Measurements from ENCODE around the gene CLCN7.

The CLCN7 gene

GRCh38 chr16:1464196-1464893 is 10.5 kb downstream of the CLCN7 start:
- no peak for DNase-seq (ENCODE audit: low spot score)

GRCh38 chr16:1461146-1461545 is 13.7 kb downstream of the CLCN7 start:
- DNase-seq (ENCODE audit: low spot score) = no peak

GRCh38 chr16:1460602-1461138 is 14.2 kb downstream of the CLCN7 start:
- no peak for DNase-seq (ENCODE audit: low spot score)

GRCh38 chr16:1459967-1460366 is 14.9 kb downstream of the CLCN7 start:
- DNase-seq (ENCODE audit: low spot score) = no peak

GRCh38 chr16:1458977-1459341 is 15.9 kb downstream of the CLCN7 start:
- no peak for DNase-seq (ENCODE audit: low spot score)

GRCh38 chr16:1458336-1458976 is 16.4 kb downstream of the CLCN7 start:
- DNase-seq (ENCODE audit: low spot score) = no peak

GRCh38 chr16:1457489-1458245 is 17.2 kb downstream of the CLCN7 start:
- DNase-seq (ENCODE audit: low spot score) = no peak

GRCh38 chr16:1456951-1457350 is 17.9 kb downstream of the CLCN7 start:
- no peak for DNase-seq (ENCODE audit: low spot score)

GRCh38 chr16:1455190-1456171 is 19.3 kb downstream of the CLCN7 start:
- no peak for DNase-seq (ENCODE audit: low spot score)

GRCh38 chr16:1454561-1454960 is 20.3 kb downstream of the CLCN7 start:
- no peak for DNase-seq (ENCODE audit: low spot score)

- no peak for DNase-seq (ENCODE audit: low spot score)
Measured at GRCh38 chr16:1453316-1453715, 21.5 kb downstream of the CLCN7 start.

- no peak for DNase-seq (ENCODE audit: low spot score)
Measured at GRCh38 chr16:1452530-1452929, 22.3 kb downstream of the CLCN7 start.

GRCh38 chr16:1451702-1452392 is 23.0 kb downstream of the CLCN7 start:
- DNase-seq (ENCODE audit: low spot score) = no peak

GRCh38 chr16:1450841-1451240 is 24.0 kb downstream of the CLCN7 start:
- no peak for DNase-seq (ENCODE audit: low spot score)

GRCh38 chr16:1450218-1450617 is 24.6 kb downstream of the CLCN7 start:
- DNase-seq (ENCODE audit: low spot score) = no peak

GRCh38 chr16:1449201-1449788 is 25.5 kb downstream of the CLCN7 start:
- no peak for DNase-seq (ENCODE audit: low spot score)

- no peak for DNase-seq (ENCODE audit: low spot score)
Measured at GRCh38 chr16:1448536-1449116, 26.2 kb downstream of the CLCN7 start.

GRCh38 chr16:1447965-1448364 is 26.9 kb downstream of the CLCN7 start:
- no peak for DNase-seq (ENCODE audit: low spot score)

GRCh38 chr16:1446296-1447080 is 28.3 kb downstream of the CLCN7 start:
- no peak for DNase-seq (ENCODE audit: low spot score)

Data from SW480 (cell line).